Tibial nerve (tissue), 4 donors: ENCODE measurements around the gene JAZF1. TPM values are rescaled to one million over a fixed set of nuclear protein-coding genes. Genes with fewer than 3 reads are reported as not detected.

ENCODE experiments used
- DNase-seq, 2 donors: peaks; one replicate each; pipeline ENCODE4 v3.0.0-alpha.2; 2019; ENCODE audit warnings: low spot score in 2 of 2
- H3K27ac ChIP-seq, 4 donors: fragments of 200-600 bp; sonication (generic) in 3 of 4; one replicate each; pipeline ENCODE4 v1.5.1; 2017 to 2019; ENCODE audit warnings: mild to moderate bottlenecking in 1 of 4
- H3K27me3 ChIP-seq, 2 donors: fragments of 200-600 bp; sonication (generic) in 1 of 2; one replicate each; pipeline versions ENCODE4 v1.5.1 to v1.6.0; 2017 to 2019
- H3K36me3 ChIP-seq, 3 donors: fragments of 200-600 bp; sonication (generic); one replicate each; pipeline ENCODE4 v1.5.1; 2018 to 2019
- H3K4me1 ChIP-seq, 4 donors: fragments of 200-600 bp; sonication (generic) in 3 of 4; one replicate each; pipeline ENCODE4 v1.5.1; 2017 to 2019
- H3K4me3 ChIP-seq, 4 donors: fragments of 200-600 bp; sonication (generic) in 3 of 4; one replicate each; pipeline ENCODE4 v1.5.1; 2017 to 2019; ENCODE audit warnings: mild to moderate bottlenecking in 1 of 4, moderate library complexity in 1 of 4
- H3K9me3 ChIP-seq, 4 donors: fragments of 200-600 bp; sonication (generic) in 3 of 4; one replicate each; pipeline ENCODE4 v1.5.1; 2017 to 2019
- CTCF ChIP-seq, 5 experiments: fragments of 200-600 bp in 3 of 5; fragments of 450-650 bp in 2 of 5; sonication (generic) in 3 of 5; IDR thresholded peaks; one replicate each; pipeline ENCODE4 v1.5.1; 2016 to 2019; ENCODE audit warnings: antibody characterized with exemption in 5 of 5, mild to moderate bottlenecking in 3 of 5, moderate library complexity in 2 of 5
- EP300 ChIP-seq, 2 donors: sonication (generic); formaldehyde crosslinking; IDR thresholded peaks; one replicate each; pipeline ENCODE4 v1.6.1; 2017; ENCODE audit warnings: antibody characterized with exemption in 2 of 2, mild to moderate bottlenecking in 1 of 2
- POLR2A ChIP-seq, 2 donors: fragments of 450-650 bp; IDR thresholded peaks; one replicate each; pipeline ENCODE4 v1.6.1; 2017; ENCODE audit warnings: antibody characterized with exemption in 2 of 2, mild to moderate bottlenecking in 2 of 2, moderate library complexity in 2 of 2
- WGBS, 2 donors: methylation state at CpG; one replicate each; pipeline ENCODE4 v1.1.5; 2018; 5-methylcytosine and 5-hydroxymethylcytosine counted together
- total RNA-seq, 4 donors: library from RNA; depleted of rRNA; stranded (reverse); fragments of >200 nt; gene quantifications; one replicate each; pipeline ENCODE4 v1.1.0, GENCODE V29; 2016

Gene JAZF1
- total RNA-seq, 4 donors from 2014 or later, result 6.9 to 17.5 (median 10.7) TPM

- no peaks in the 10 kb centered on the region for H3K9me3 ChIP-seq
- no peak overlapping the region for H3K27ac ChIP-seq
- no peak for DNase-seq
- peaks cover 0 to 47% (median 7%) of the 10 kb centered on the region in 4 donors for H3K4me1 ChIP-seq
- peaks cover 0 to 23% of the 10 kb centered on the region in 2 donors for H3K27me3 ChIP-seq
- TF ChIP-seq EP300 (IDR thresholded peaks at IDR 0.05) (no peak), CTCF (IDR thresholded peaks at IDR 0.05) (no peak), POLR2A (IDR thresholded peaks at IDR 0.05) (no peak)
- 41% methylated on average over 4 of the region's 4 CpGs for WGBS, 2 donors
- no peak overlapping the region for H3K4me3 ChIP-seq
- H3K36me3 ChIP-seq, result no peaks in the 10 kb centered on the region
Observed at GRCh38 chr7:27992097-27992496, 188.5 kb downstream of the JAZF1 start.

- no peak for TF ChIP-seq EP300 (IDR thresholded peaks at IDR 0.05)
- TF ChIP-seq POLR2A (IDR thresholded peaks at IDR 0.05), result no peak
- TF ChIP-seq CTCF (IDR thresholded peaks at IDR 0.05), result no peak
- H3K27ac ChIP-seq, result no peak overlapping the region
- peaks cover 0 to 47% (median 7%) of the 10 kb centered on the region in 4 donors for H3K4me1 ChIP-seq
- H3K36me3 ChIP-seq, result peaks cover 0 to 3% (median 0%) of the 10 kb centered on the region in 3 donors
- H3K4me3 ChIP-seq, result no peak overlapping the region
- H3K27me3 ChIP-seq, result peaks cover 0 to 16% of the 10 kb centered on the region in 2 donors
- no peak for DNase-seq
- no peaks in the 10 kb centered on the region for H3K9me3 ChIP-seq
Observed at GRCh38 chr7:27991006-27991528, 189.5 kb downstream of the JAZF1 start.

DNA sequence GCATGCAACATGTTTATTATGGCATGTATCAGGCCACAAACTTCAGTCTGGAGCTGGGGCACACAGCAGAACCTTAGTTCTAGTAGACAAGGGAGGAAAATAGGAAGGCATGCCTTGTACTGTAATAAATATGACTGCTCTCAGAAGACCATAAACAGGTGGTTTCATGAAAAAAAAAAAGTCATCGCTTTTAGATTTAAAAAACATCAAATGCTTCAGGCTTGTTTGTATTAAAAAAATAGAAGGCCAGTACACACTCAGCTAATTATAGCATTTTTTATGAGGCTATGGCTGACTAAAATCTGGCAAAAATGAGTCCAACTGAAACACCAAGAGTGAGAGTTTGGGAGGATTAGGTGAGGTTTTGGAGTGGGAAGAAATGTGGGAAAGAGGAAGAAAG, 204.1 kb downstream of the JAZF1 start:
- 84 to 85% methylated on average over 1 of the region's 1 CpG for WGBS, 2 donors
- Histone ChIP-seq H3K36me3 (peaks cover 0 to 7% (median 0%) of the 10 kb centered on the region in 3 donors), H3K4me3 (no peak overlapping the region), H3K9me3 (peaks cover 0 to 8% (median 0%) of the 10 kb centered on the region in 4 donors), H3K27ac (no peak overlapping the region), H3K27me3 (no peaks in the 10 kb centered on the region), H3K4me1 (no peaks in the 10 kb centered on the region)
- no peak for DNase-seq
- no peak for TF ChIP-seq CTCF (IDR thresholded peaks at IDR 0.05)
- TF ChIP-seq EP300 (IDR thresholded peaks at IDR 0.05), result no peak
- TF ChIP-seq POLR2A (IDR thresholded peaks at IDR 0.05), result no peak

- no peak overlapping the region for H3K4me3 ChIP-seq
- peaks cover 0 to 8% (median 0%) of the 10 kb centered on the region in 4 donors for H3K9me3 ChIP-seq
- H3K36me3 ChIP-seq, result peaks cover 0 to 7% (median 0%) of the 10 kb centered on the region in 3 donors
- TF ChIP-seq EP300 (IDR thresholded peaks at IDR 0.05) (no peak), CTCF (IDR thresholded peaks at IDR 0.05) (no peak), POLR2A (IDR thresholded peaks at IDR 0.05) (no peak)
- H3K4me1 ChIP-seq, result no peaks in the 10 kb centered on the region
- H3K27me3 ChIP-seq, result no peaks in the 10 kb centered on the region
- WGBS, 2 donors, result 81 to 88% methylated on average over 3 of the region's 3 CpGs
- no peak for DNase-seq
- no peak overlapping the region for H3K27ac ChIP-seq
Observed at GRCh38 chr7:27973625-27974024, 207.0 kb downstream of the JAZF1 start.

GRCh38 chr7:27972276-27972675, 208.3 kb downstream of the JAZF1 start:
- peaks cover 0 to 2% (median 0%) of the 10 kb centered on the region in 4 donors for H3K9me3 ChIP-seq
- 85 to 90% methylated on average over 2 of the region's 2 CpGs for WGBS, 2 donors
- no peak overlapping the region for H3K27ac ChIP-seq
- no peaks in the 10 kb centered on the region for H3K4me1 ChIP-seq
- no peaks in the 10 kb centered on the region for H3K36me3 ChIP-seq
- H3K4me3 ChIP-seq, result no peak overlapping the region
- TF ChIP-seq CTCF (IDR thresholded peaks at IDR 0.05), result no peak
- no peak for TF ChIP-seq POLR2A (IDR thresholded peaks at IDR 0.05)
- TF ChIP-seq EP300 (IDR thresholded peaks at IDR 0.05), result no peak
- no peak for DNase-seq
- no peaks in the 10 kb centered on the region for H3K27me3 ChIP-seq
